GM12878 (cell line): ENCODE measurements around the gene AMDHD2. TPM values are rescaled to one million over a fixed set of nuclear protein-coding genes. Genes with fewer than 3 reads are reported as not detected.

ENCODE experiments used
- ATAC-seq: fragments of 200-7000 bp; cut with Tn5 transposase; 3 replicates; pipeline ENCODE4 v1.9.1; 2020; ENCODE audit warnings: mild to moderate bottlenecking, moderate library complexity
- BruUV-seq: library from RNA; stranded (reverse); fragments of 400-500 nt; replicated peaks from 2 replicates; lab custom pipeline; 2021; lab: Mats Ljungman, UMichigan
- CTCF ChIA-PET: fragments of 300-600 bp; sonication (Branson Sonifier 250); formaldehyde crosslinking; extraction: SDS; loops from one replicate; lab custom pipeline; 2021; ENCODE audit warnings: inconsistent platforms; lab: Yijun Ruan, JAX
- POLR2A ChIA-PET: fragments of 350-600 bp; formaldehyde crosslinking; extraction: SDS; loops from one replicate; lab custom pipeline; 2021; ENCODE audit warnings: inconsistent platforms; lab: Charles Lee
- RAD21 ChIA-PET: fragments of 300-600 bp; sonication (Branson Sonifier 250); formaldehyde crosslinking; loops from one replicate; lab custom pipeline; 2023; ENCODE audit warnings: antibody characterized with exemption; ENCODE audit not compliant: unreplicated experiment; lab: Charles Lee
- SMC1A ChIA-PET: fragments of 300-600 bp; sonication (Branson Sonifier 250); formaldehyde crosslinking; loops from one replicate; lab custom pipeline; 2023; ENCODE audit not compliant: unreplicated experiment, uncharacterized antibody; lab: Charles Lee
- DNase-seq: peaks from one replicate; pipeline ENCODE4 v3.0.0-alpha.2; 2011; ENCODE audit warnings: low read depth, low spot score
- FAIRE-seq: peaks from 3 replicates; lab custom pipeline; 2011; peaks lifted over from hg19 to GRCh38; lab: Jason Lieb, UNC
- H2AFZ ChIP-seq: 2 replicates; pipeline ENCODE4 v1.6.0; 2011; ENCODE audit warnings: low read depth, low read length, control low read depth; ENCODE audit not compliant: control insufficient read depth
- H3K27ac ChIP-seq: 2 replicates; pipeline ENCODE4 v1.5.1; 2011; ENCODE audit warnings: control low read depth; ENCODE audit not compliant: control insufficient read depth, insufficient read depth
- H3K27me3 ChIP-seq, 2 experiments: replicated peaks in 1 of 2; 2 replicates each; pipeline versions ENCODE4 v1.6.0 to v1.6.1; 2011; ENCODE audit warnings: low read length in 1 of 2; ENCODE audit not compliant: control insufficient read depth in 2 of 2, insufficient read depth in 2 of 2
- H3K36me3 ChIP-seq, 2 experiments: 2 replicates each; pipeline ENCODE4 v1.5.1; 2011; ENCODE audit warnings: low read length in 1 of 2; ENCODE audit not compliant: control insufficient read depth in 2 of 2, insufficient read depth in 2 of 2
- H3K4me1 ChIP-seq: 2 replicates; pipeline ENCODE4 v1.6.1; 2011; ENCODE audit warnings: mild to moderate bottlenecking, low read length, moderate library complexity, mixed read lengths; ENCODE audit not compliant: control insufficient read depth, insufficient read depth
- H3K4me2 ChIP-seq: 2 replicates; pipeline ENCODE4 v1.6.0; 2011; ENCODE audit warnings: control low read depth; ENCODE audit not compliant: control insufficient read depth, insufficient read depth
- H3K4me3 ChIP-seq: fragments of 200-600 bp; sonication (generic); 2 replicates; pipeline ENCODE4 v1.5.1; 2016
- H3K79me2 ChIP-seq: 2 replicates; pipeline ENCODE4 v1.6.0; 2011; ENCODE audit warnings: low read length; ENCODE audit not compliant: control insufficient read depth, insufficient read depth
- H3K9ac ChIP-seq: 2 replicates; pipeline ENCODE4 v1.8.0; 2011; ENCODE audit warnings: low read length, control low read depth, mixed read lengths; ENCODE audit not compliant: control insufficient read depth, insufficient read depth
- H3K9me3 ChIP-seq: replicated peaks from 3 replicates; pipeline ENCODE4 v1.5.1; 2011; ENCODE audit warnings: mild to moderate bottlenecking, low read length; ENCODE audit not compliant: control insufficient read depth, insufficient read depth
- H4K20me1 ChIP-seq: 2 replicates; pipeline ENCODE4 v1.6.0; 2011; ENCODE audit not compliant: control insufficient read depth, insufficient read depth
- BCL3 ChIP-seq: IDR thresholded peaks from 2 replicates; pipeline ENCODE4 v1.6.1; 2011; ENCODE audit warnings: borderline replicate concordance, low read depth, mild to moderate bottlenecking, moderate library complexity, low read length; ENCODE audit not compliant: insufficient read depth, poor library complexity, severe bottlenecking
- BRCA1 ChIP-seq: IDR thresholded peaks from 2 replicates; pipeline ENCODE4 v1.6.1; 2011; ENCODE audit warnings: low read depth, low read length, improper control_type of control experiment
- ELK1 ChIP-seq: IDR thresholded peaks from 2 replicates; pipeline ENCODE4 v1.6.1; 2012; ENCODE audit warnings: low read depth, low read length, improper control_type of control experiment
- HDAC2 ChIP-seq: fragments of 200-600 bp; sonication (generic); IDR thresholded peaks from 2 replicates; pipeline ENCODE4 v1.6.1; 2017
- PBX3 ChIP-seq: IDR thresholded peaks from 2 replicates; pipeline ENCODE4 v1.6.1; 2011; ENCODE audit warnings: mild to moderate bottlenecking, low read depth, low read length, moderate library complexity; ENCODE audit not compliant: insufficient replicate concordance
- POLR2A ChIP-seq: IDR thresholded peaks from 2 replicates; pipeline ENCODE4 v1.6.1; 2011; ENCODE audit warnings: low read depth, mild to moderate bottlenecking, low read length
- POU2F2 ChIP-seq: IDR thresholded peaks from 3 replicates; pipeline ENCODE4 v1.6.1; 2011; ENCODE audit warnings: low read depth, mild to moderate bottlenecking, low read length, borderline replicate concordance
- SMC3 ChIP-seq: IDR thresholded peaks from 2 replicates; pipeline ENCODE4 v1.6.1; 2011; ENCODE audit warnings: low read length, improper control_type of control experiment, borderline replicate concordance
- SREBF2 ChIP-seq: IDR thresholded peaks from 2 replicates; pipeline ENCODE4 v1.6.1; 2012; ENCODE audit warnings: mild to moderate bottlenecking, low read length
- WGBS: methylation state at CpG from one replicate; pipeline ENCODE4 v1.1.6; 2016; ENCODE audit warnings: low lambda C conversion rate; ENCODE audit not compliant: insufficient replicate concordance, insufficient coverage; ENCODE audit errors: missing lambda C conversion rate; 5-methylcytosine and 5-hydroxymethylcytosine counted together
- in situ Hi-C: fragments of 300-500 bp; cut with MboI; formaldehyde crosslinking; loops from 9 replicates; pipeline ENCODE4 v1.14.3; 2018; ENCODE audit warnings: mixed read lengths
- intact Hi-C: fragments of 100-400 bp; cut with micrococcal nuclease; formaldehyde crosslinking; loops from one replicate; pipeline ENCODE4 v1.14.2; 2022; ENCODE audit not compliant: unreplicated experiment
- polyA plus RNA-seq, 11 experiments: library from polyadenylated mRNA; depleted of rRNA in 4 of 11; unstranded in 6 of 11; stranded (reverse) in 5 of 11; fragments of >200 nt; fragmentation: Nextera tagmentation in 4 of 11; fragmentation: Illumina TruSeq in 1 of 11; extraction: Ambion mirVana in 4 of 11; extraction: Trizol in 1 of 11; gene quantifications; 1 replicate in 1 of 11; 2 replicates in 10 of 11; pipeline versions ENCODE4 v1.2.1 to v1.2.3, GENCODE V29; 2011 to 2016; ENCODE audit warnings: inconsistent platforms in 2 of 11, missing spikeins in 2 of 11, low read depth in 1 of 11
- total RNA-seq, 4 experiments: library from RNA; depleted of rRNA in 3 of 4; stranded (reverse); fragments of >200 nt in 3 of 4; fragmentation: Illumina TruSeq in 1 of 4; extraction: Trizol in 1 of 4; gene quantifications; 2 replicates each; pipeline versions ENCODE4 v1.2.1 to v1.2.3, GENCODE V29; 2013 to 2021

The AMDHD2 gene
- total and polyA plus RNA-seq, 10 of the 15 experiments (the other 5 are each of a cell fraction or from before 2014, with no cell fraction given): 0.60 to 41.8 (median 24.3) TPM; not detected in 1

- Histone ChIP-seq H3K27ac (no peak overlapping the region), H3K27me3 (no peaks in the 10 kb centered on the region), H3K79me2 (no peaks in the 10 kb centered on the region), H3K4me1 (peaks cover 13% of the 10 kb centered on the region), H3K4me3 (no peak overlapping the region), H4K20me1 (no peaks in the 10 kb centered on the region), H3K9ac (no peak overlapping the region), H3K4me2 (peak overlapping the region; percentile 96; the same call in 1 of the 2 replicates), H3K9me3 (no peaks in the 10 kb centered on the region), H3K36me3 (peaks cover 4 to 18% of the 10 kb centered on the region in 2 experiments; a peak in 3 of 4 replicates), H2AFZ (no peak overlapping the region)
- no peak for FAIRE-seq
- WGBS: 92% methylated on average over 14 of the region's 14 CpGs
- in situ Hi-C loops: no loop called here
- no peak for DNase-seq
- BruUV-seq: no TSS peak
- ChIA-PET SMC1A (no interaction called here), CTCF (no interaction called here), POLR2A (interaction anchor here (1.1 kb wide), 1 partner anchor 11 kb away, joined by 4 read pairs; the partner anchor contains the start of gene AMDHD2), RAD21 (no interaction called here)
- TF ChIP-seq POLR2A (peak; percentile 58), SREBF2 (no peak)
- no peak for ATAC-seq
- intact Hi-C loops: loop anchor here (10.0 kb wide), 1 partner anchor 154 kb away; the partner anchor contains the start of gene KCTD5
Observed at GRCh38 chr16:2530629-2531318, 10.6 kb downstream of the AMDHD2 start.

- intact Hi-C loops (loop anchor here (10.0 kb wide), 1 partner anchor 153 kb away; the partner anchor contains the start of gene KCTD5), in situ Hi-C loops (no loop called here)
- H3K27me3 ChIP-seq: no peaks in the 10 kb centered on the region
- H3K79me2 ChIP-seq: no peaks in the 10 kb centered on the region
- DNase-seq: no peak
- H3K4me1 ChIP-seq: peaks cover 13% of the 10 kb centered on the region
- ATAC-seq: no peak
- ChIA-PET SMC1A (no interaction called here), POLR2A (interaction anchor here (1.1 kb wide), 1 partner anchor 11 kb away, joined by 4 read pairs; the partner anchor contains the start of gene AMDHD2), RAD21 (no interaction called here), CTCF (no interaction called here)
- peak within 1 kb of the TSS; percentile 100 for H3K4me2 ChIP-seq
- no TSS peak for BruUV-seq
- WGBS: 13% methylated on average over 11 of the region's 11 CpGs
- no peaks in the 10 kb centered on the region for H3K9me3 ChIP-seq
- peak within 1 kb of the TSS; percentile 89 for H3K27ac ChIP-seq
- no peaks in the 10 kb centered on the region for H4K20me1 ChIP-seq
- no peak for FAIRE-seq
- H3K36me3 ChIP-seq: peaks cover 4 to 18% of the 10 kb centered on the region in 2 experiments; a peak in 3 of 4 replicates
- peak within 1 kb of the TSS; percentile 95 for H3K4me3 ChIP-seq
- peak within 1 kb of the TSS; percentile 82 for H2AFZ ChIP-seq
- peak within 1 kb of the TSS; percentile 85 for H3K9ac ChIP-seq
- no peak for TF ChIP-seq PBX3
- no peak for TF ChIP-seq HDAC2
- no peak for TF ChIP-seq BRCA1
- no peak for TF ChIP-seq BCL3
- TF ChIP-seq POU2F2: no peak
- TF ChIP-seq ELK1: no peak
- no peak for TF ChIP-seq SMC3
Observed at GRCh38 chr16:2531371-2531695, 11.2 kb downstream of the AMDHD2 start, which contains the start of gene CEMP1. Gene CEMP1 (minus strand): TSS chr16:2531408. CDS start chr16:2531073, 335 bp downstream.
